ENCODE data around the gene PHYKPL. TPM values are rescaled to one million over a fixed set of nuclear protein-coding genes. Genes with fewer than 3 reads are reported as not detected.
A peak's percentile ranks its signal among the peaks of the same experiment; 100 is the strongest.

Gene PHYKPL
- total and polyA plus RNA-seq, 5 donors from 2014 or later = 41.5 to 165 (median 42.9) TPM

GRCh38 chr5:178165581-178165980 is 67.0 kb downstream of the PHYKPL start:
- ATAC-seq (ENCODE audit: low read depth in 2 of 2) (no peak), DNase-seq (no peak)
- Histone ChIP-seq H3K27me3 (ENCODE audit: control insufficient read depth, insufficient read depth, low read length) (no peaks in the 10 kb centered on the region), H3K9me3 (ENCODE audit: control insufficient read depth in 2 of 2, low read length in 2 of 2) (no peaks in the 10 kb centered on the region), H3K4me3 (ENCODE audit: low read depth, low read length) (no peak overlapping the region), H3K36me3 (ENCODE audit: control insufficient read depth, insufficient read depth, low read length) (no peaks in the 10 kb centered on the region), H3K27ac (ENCODE audit: insufficient read depth, low read length, poor library complexity, severe bottlenecking) (no peak overlapping the region), H3K4me1 (ENCODE audit: control insufficient read depth, insufficient read depth, low read length, poor library complexity, severe bottlenecking) (peaks cover 7% of the 10 kb centered on the region)
- Mint-ChIP-seq H3K4me1 (peaks cover 0 to 10% (median 2%) of the 10 kb centered on the region in 4 donors), H3K36me3 (no peaks in the 10 kb centered on the region), H3K9me3 (no peaks in the 10 kb centered on the region), H3K4me3 (no peak overlapping the region), H3K27ac (no peak overlapping the region), H3K27me3 (peaks cover 54% of the 10 kb centered on the region)

- Mint-ChIP-seq H3K4me3 (peak overlapping the region in 2 of 4 donors; percentile 38 to 69), H3K27ac (peak overlapping the region in 1 of 3 donors; percentile 83), H3K36me3 (no peaks in the 10 kb centered on the region), H3K27me3 (peaks cover 45% of the 10 kb centered on the region), H3K4me1 (peaks cover 0 to 10% (median 2%) of the 10 kb centered on the region in 4 donors), H3K9me3 (no peaks in the 10 kb centered on the region)
- Histone ChIP-seq H3K4me1 (ENCODE audit: control insufficient read depth, insufficient read depth, low read length, poor library complexity, severe bottlenecking) (peaks cover 7% of the 10 kb centered on the region), H3K9me3 (ENCODE audit: control insufficient read depth in 2 of 2, low read length in 2 of 2) (no peaks in the 10 kb centered on the region), H3K36me3 (ENCODE audit: control insufficient read depth, insufficient read depth, low read length) (no peaks in the 10 kb centered on the region), H3K27me3 (ENCODE audit: control insufficient read depth, insufficient read depth, low read length) (no peaks in the 10 kb centered on the region), H3K27ac (ENCODE audit: insufficient read depth, low read length, poor library complexity, severe bottlenecking) (no peak overlapping the region), H3K4me3 (ENCODE audit: low read depth, low read length) (no peak overlapping the region)
- ATAC-seq (ENCODE audit: low read depth in 2 of 2) (peak; percentile 98 to 100), DNase-seq (peak; percentile 81 to 89 (median 87))
Measured at GRCh38 chr5:178163772-178164735, 68.5 kb downstream of the PHYKPL start.

- Histone ChIP-seq H3K27ac (ENCODE audit: insufficient read depth, low read length, poor library complexity, severe bottlenecking) (no peak overlapping the region), H3K9me3 (ENCODE audit: control insufficient read depth in 2 of 2, low read length in 2 of 2) (no peaks in the 10 kb centered on the region), H3K4me1 (ENCODE audit: control insufficient read depth, insufficient read depth, low read length, poor library complexity, severe bottlenecking) (peaks cover 7% of the 10 kb centered on the region), H3K36me3 (ENCODE audit: control insufficient read depth, insufficient read depth, low read length) (no peaks in the 10 kb centered on the region), H3K4me3 (ENCODE audit: low read depth, low read length) (no peak overlapping the region), H3K27me3 (ENCODE audit: control insufficient read depth, insufficient read depth, low read length) (no peaks in the 10 kb centered on the region)
- DNase-seq (no peak), ATAC-seq (ENCODE audit: low read depth in 2 of 2) (no peak)
- Mint-ChIP-seq H3K9me3 (no peaks in the 10 kb centered on the region), H3K36me3 (no peaks in the 10 kb centered on the region), H3K27me3 (peaks cover 35% of the 10 kb centered on the region), H3K27ac (no peak overlapping the region), H3K4me1 (peaks cover 0 to 10% (median 2%) of the 10 kb centered on the region in 4 donors), H3K4me3 (no peak overlapping the region)
Measured at GRCh38 chr5:178162481-178162880, 70.1 kb downstream of the PHYKPL start.

DNA sequence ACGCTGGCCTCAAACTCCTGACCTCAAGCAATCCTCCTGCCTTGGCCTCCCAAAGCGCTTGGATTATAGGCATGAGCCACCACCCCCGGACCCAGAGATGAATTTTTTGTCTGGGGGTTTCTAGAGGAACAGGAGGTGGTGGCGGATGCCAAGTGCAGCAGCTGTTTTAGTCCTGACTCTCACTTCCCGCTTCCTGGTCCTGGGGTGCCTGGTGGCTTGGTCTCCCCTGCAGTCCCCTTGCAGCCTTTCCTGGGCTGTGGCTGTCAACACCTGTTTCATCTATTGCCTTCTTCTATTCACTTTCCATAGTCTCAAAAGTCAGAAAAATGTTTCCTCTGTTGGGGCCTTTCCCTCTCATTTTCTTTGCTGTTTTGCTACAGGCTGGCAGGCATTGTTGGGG is 72.4 kb downstream of the PHYKPL start:
- no peak for DNase-seq
- H3K27me3 ChIP-seq (ENCODE audit: control insufficient read depth, insufficient read depth, low read length) = no peaks in the 10 kb centered on the region

More for the DNA sequence above, 72.4 kb downstream of the PHYKPL start:
- H3K36me3 ChIP-seq (ENCODE audit: control insufficient read depth, insufficient read depth, low read length) = no peaks in the 10 kb centered on the region
- Mint-ChIP-seq H3K36me3 (no peaks in the 10 kb centered on the region), H3K9me3 (no peaks in the 10 kb centered on the region), H3K27me3 (peaks cover 29% of the 10 kb centered on the region), H3K27ac (peak overlapping the region in 1 of 3 donors; percentile 51), H3K4me3 (no peak overlapping the region), H3K4me1 (peaks cover 0 to 10% (median 2%) of the 10 kb centered on the region in 4 donors)
- no peak overlapping the region for H3K4me3 ChIP-seq (ENCODE audit: low read depth, low read length)
- no peak for ATAC-seq (ENCODE audit: low read depth in 2 of 2)
- no peaks in the 10 kb centered on the region for H3K9me3 ChIP-seq (ENCODE audit: control insufficient read depth in 2 of 2, low read length in 2 of 2)
- peaks cover 7% of the 10 kb centered on the region for H3K4me1 ChIP-seq (ENCODE audit: control insufficient read depth, insufficient read depth, low read length, poor library complexity, severe bottlenecking)
- no peak overlapping the region for H3K27ac ChIP-seq (ENCODE audit: insufficient read depth, low read length, poor library complexity, severe bottlenecking)

Other genes with a start within 250 kb of the PHYKPL start
- not detected for gene PROP1, start 236.6 kb downstream of the PHYKPL start, total RNA-seq
- gene PROP1, start 236.6 kb downstream of the PHYKPL start, polyA plus RNA-seq = not detected
- gene N4BP3, start 119.3 kb downstream of the PHYKPL start, total RNA-seq = 2.5 TPM
- under 1 TPM; 0.07 to 0.41 (median 0.34) TPM for gene N4BP3, start 119.3 kb downstream of the PHYKPL start, polyA plus RNA-seq
- gene RMND5B, start 101.8 kb downstream of the PHYKPL start, total RNA-seq = 22.0 TPM
- gene RMND5B, start 101.8 kb downstream of the PHYKPL start, polyA plus RNA-seq = 10 to 100 TPM; 32.8 to 39.9 (median 35.7) TPM
- gene NHP2, start 78.9 kb downstream of the PHYKPL start, total RNA-seq = 43.7 TPM
- gene NHP2, start 78.9 kb downstream of the PHYKPL start, polyA plus RNA-seq = 100 to 1,000 TPM; 166 to 198 (median 170) TPM
- gene GMCL2, start 45.4 kb downstream of the PHYKPL start, total RNA-seq = not detected
- under 1 TPM in 1 of 4 donors, not detected in 3; 0.11 TPM for gene GMCL2, start 45.4 kb downstream of the PHYKPL start, polyA plus RNA-seq
- 79.5 TPM for gene HNRNPAB, start 28.3 kb downstream of the PHYKPL start, total RNA-seq
- 10 to 100 TPM; 63.1 to 77.1 (median 64.5) TPM for gene HNRNPAB, start 28.3 kb downstream of the PHYKPL start, polyA plus RNA-seq

Measured in CD4-positive, CD25-positive, alpha-beta regulatory T cell (primary cell).